ENCODE data around the gene PROM1.

PROM1 gene

GRCh38 chr4:16067515-16067914 lies 16.3 kb downstream of the PROM1 start:
- no peak for TF ChIP-seq CTCF (IDR thresholded peaks at IDR 0.05; ENCODE audit: low read depth, low read length, missing control alignments)
- no peak overlapping the region for H3K4me3 ChIP-seq (ENCODE audit: low read depth, low read length)
- DNase-seq (ENCODE audit: low read depth), result no peak

GRCh38 chr4:16066586-16067128 lies 17.2 kb downstream of the PROM1 start:
- TF ChIP-seq CTCF (IDR thresholded peaks at IDR 0.05; ENCODE audit: low read depth, low read length, missing control alignments), result no peak
- H3K4me3 ChIP-seq (ENCODE audit: low read depth, low read length), result no peak overlapping the region
- DNase-seq (ENCODE audit: low read depth), result no peak

GRCh38 chr4:16065066-16065465 lies 18.8 kb downstream of the PROM1 start:
- H3K4me3 ChIP-seq (ENCODE audit: low read depth, low read length), result no peak overlapping the region
- no peak for TF ChIP-seq CTCF (IDR thresholded peaks at IDR 0.05; ENCODE audit: low read depth, low read length, missing control alignments)
- DNase-seq (ENCODE audit: low read depth), result no peak

- no peak for DNase-seq (ENCODE audit: low read depth)
- no peak overlapping the region for H3K4me3 ChIP-seq (ENCODE audit: low read depth, low read length)
- no peak for TF ChIP-seq CTCF (IDR thresholded peaks at IDR 0.05; ENCODE audit: low read depth, low read length, missing control alignments)
Observed at GRCh38 chr4:16062601-16063000, 21.2 kb downstream of the PROM1 start.

GRCh38 chr4:16056681-16057385 lies 27.0 kb downstream of the PROM1 start:
- DNase-seq (ENCODE audit: low read depth), result no peak
- no peak for TF ChIP-seq CTCF (IDR thresholded peaks at IDR 0.05; ENCODE audit: low read depth, low read length, missing control alignments)
- H3K4me3 ChIP-seq (ENCODE audit: low read depth, low read length), result no peak overlapping the region

GRCh38 chr4:16055873-16056272 lies 27.9 kb downstream of the PROM1 start:
- H3K4me3 ChIP-seq (ENCODE audit: low read depth, low read length), result no peak overlapping the region
- TF ChIP-seq CTCF (IDR thresholded peaks at IDR 0.05; ENCODE audit: low read depth, low read length, missing control alignments), result no peak

GRCh38 chr4:16055471-16055870 lies 28.4 kb downstream of the PROM1 start:
- no peak overlapping the region for H3K4me3 ChIP-seq (ENCODE audit: low read depth, low read length)
- no peak for TF ChIP-seq CTCF (IDR thresholded peaks at IDR 0.05; ENCODE audit: low read depth, low read length, missing control alignments)
- no peak for DNase-seq (ENCODE audit: low read depth)

More at GRCh38 chr4:16055873-16056272, 27.9 kb downstream of the PROM1 start:
- DNase-seq (ENCODE audit: low read depth), result no peak

Measured in GM12864 (cell line).